Measurements from ENCODE around the gene PRPF8.

Gene PRPF8

DNA sequence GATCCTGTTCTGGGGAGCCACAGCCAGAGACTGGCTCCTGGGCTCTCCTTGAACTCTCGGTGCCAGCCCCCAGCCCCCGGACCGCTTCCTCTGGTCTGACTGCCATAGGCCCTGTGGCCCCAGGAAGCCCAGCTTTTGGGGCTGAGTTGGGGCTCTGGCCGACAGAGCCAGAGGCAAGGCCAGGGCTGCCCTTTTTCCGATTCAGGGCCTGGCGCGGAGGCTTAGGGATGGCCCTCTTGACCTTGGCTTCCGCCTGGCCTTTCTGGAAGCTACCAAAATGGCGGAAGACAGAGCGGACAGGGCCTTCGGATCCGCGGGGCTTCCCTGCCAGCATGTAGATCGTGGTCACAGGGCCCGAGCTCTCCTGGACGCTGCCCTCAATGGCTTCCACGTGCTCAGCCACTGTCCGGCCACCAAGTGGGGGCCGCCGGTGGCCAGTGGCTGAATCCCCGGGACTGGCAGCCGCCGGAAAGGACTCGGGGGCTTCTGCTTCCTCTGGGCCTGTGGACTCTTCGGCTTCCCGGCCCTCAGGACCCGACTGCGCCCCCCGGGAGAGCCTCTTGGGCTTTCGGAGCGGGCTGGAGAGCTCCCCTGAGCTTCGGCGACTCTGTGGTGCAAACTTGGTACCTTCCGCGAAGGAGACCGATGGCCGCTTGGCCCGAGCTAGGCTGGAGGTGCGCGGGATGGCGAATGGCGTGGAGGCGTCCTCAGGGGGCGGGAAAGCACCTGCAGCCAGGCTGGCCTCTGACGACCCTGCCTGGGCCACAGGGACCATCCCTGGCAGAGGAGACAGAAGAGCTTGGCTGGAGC, 49.6 kb downstream of the PRPF8 start:
- TF ChIP-seq GATA3 (IDR thresholded peaks at IDR 0.05; ENCODE audit: low read depth, low read length): no peak
- TF ChIP-seq GATA2 (IDR thresholded peaks at IDR 0.05; ENCODE audit: low read depth, low read length): no peak

DNA sequence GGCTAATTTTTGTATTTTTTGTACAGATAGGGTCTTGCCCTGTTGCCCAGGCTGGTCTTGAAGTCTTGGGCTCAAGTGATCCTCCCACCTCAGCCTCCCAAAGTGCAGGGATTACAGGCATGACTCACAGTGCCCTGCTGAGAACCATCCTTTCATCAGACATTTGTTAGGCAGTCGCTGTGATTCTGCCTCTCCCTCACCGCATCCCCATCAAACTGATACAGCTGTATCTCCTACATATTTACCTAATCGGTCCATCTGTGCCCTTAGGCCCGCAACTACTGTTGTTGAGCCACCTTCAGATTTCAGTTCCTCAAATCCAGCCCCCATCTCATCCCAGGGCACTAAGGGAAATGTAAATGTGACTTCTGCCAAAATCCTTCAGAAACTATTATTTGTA, 54.0 kb downstream of the PRPF8 start:
- TF ChIP-seq GATA2 (IDR thresholded peaks at IDR 0.05; ENCODE audit: low read depth, low read length) (no peak), GATA3 (IDR thresholded peaks at IDR 0.05; ENCODE audit: low read depth, low read length) (no peak)

DNA sequence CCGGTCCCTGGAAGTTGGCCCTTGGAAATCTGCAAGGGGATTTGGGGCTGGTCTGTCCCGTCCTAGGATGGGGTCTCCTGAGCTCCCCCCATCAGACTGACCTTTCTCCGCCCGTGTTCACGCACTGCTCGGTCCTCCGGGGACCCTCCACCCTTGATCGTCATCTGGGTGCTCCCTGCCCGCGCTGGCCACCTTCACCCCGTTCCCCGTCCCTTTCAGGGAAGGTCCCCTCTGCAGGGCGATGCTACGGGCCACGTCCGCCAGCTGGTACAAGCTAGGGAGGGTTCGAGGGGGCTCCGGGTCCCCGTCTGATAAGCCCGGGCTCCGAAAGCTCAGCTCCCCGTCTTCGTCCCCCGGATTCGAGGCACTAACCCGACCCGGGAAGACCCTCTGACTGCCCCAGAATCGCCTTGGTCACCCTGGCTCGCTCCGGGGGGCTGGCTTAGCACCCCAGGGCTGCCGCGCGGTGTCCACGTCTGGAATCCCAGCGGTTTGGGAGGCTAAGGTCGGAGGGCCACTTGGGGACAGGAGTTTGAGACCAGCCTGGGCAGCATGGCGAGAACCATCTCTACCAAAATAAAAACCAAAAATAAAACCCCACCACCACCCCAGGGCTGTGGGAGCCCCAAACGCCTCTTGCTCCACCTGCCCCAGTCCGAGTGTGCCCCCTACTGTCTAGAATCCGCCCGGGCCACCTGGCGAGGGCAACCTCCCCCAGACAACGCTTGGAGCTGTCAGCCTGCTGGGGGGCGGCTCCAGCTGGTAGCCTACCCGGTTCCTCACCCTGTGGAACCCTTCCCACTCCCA, 55.0 kb downstream of the PRPF8 start:
- TF ChIP-seq GATA2 (IDR thresholded peaks at IDR 0.05; ENCODE audit: low read depth, low read length) (no peak), GATA3 (IDR thresholded peaks at IDR 0.05; ENCODE audit: low read depth, low read length) (no peak)

DNA sequence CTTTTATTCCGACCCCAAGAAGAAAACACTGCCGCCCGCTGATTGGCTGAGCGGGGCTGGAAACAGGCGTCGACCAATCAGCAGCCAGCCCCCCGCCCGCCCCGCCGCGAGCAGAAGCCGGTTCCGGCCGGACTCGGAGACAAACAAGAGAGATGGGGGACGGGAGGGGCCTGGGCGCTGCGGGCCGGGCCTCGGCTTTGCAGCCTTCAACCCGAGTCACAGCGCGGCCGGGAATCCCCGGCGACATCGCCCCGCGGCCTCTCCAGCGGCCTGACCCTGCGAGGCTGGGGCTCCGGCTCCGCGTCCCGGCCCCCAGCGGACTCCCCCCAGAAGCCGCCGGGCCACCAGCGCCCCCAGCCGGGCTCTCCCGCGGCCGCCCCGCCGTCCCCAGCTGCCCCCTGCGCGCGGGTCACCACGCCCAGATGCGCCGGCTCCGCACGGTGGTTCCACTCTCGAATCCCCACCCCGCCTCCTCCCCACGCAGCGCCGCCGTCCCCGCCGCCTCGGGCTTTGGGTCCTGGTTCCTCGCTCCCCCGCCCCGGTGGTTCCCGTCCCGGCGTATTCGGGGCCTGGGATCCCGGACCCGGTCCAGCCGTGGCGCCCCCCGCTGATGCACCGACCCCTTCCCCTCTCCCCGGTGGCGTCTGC, 55.7 kb downstream of the PRPF8 start:
- TF ChIP-seq GATA3 (IDR thresholded peaks at IDR 0.05; ENCODE audit: low read depth, low read length) (no peak), GATA2 (IDR thresholded peaks at IDR 0.05; ENCODE audit: low read depth, low read length) (no peak)

DNA sequence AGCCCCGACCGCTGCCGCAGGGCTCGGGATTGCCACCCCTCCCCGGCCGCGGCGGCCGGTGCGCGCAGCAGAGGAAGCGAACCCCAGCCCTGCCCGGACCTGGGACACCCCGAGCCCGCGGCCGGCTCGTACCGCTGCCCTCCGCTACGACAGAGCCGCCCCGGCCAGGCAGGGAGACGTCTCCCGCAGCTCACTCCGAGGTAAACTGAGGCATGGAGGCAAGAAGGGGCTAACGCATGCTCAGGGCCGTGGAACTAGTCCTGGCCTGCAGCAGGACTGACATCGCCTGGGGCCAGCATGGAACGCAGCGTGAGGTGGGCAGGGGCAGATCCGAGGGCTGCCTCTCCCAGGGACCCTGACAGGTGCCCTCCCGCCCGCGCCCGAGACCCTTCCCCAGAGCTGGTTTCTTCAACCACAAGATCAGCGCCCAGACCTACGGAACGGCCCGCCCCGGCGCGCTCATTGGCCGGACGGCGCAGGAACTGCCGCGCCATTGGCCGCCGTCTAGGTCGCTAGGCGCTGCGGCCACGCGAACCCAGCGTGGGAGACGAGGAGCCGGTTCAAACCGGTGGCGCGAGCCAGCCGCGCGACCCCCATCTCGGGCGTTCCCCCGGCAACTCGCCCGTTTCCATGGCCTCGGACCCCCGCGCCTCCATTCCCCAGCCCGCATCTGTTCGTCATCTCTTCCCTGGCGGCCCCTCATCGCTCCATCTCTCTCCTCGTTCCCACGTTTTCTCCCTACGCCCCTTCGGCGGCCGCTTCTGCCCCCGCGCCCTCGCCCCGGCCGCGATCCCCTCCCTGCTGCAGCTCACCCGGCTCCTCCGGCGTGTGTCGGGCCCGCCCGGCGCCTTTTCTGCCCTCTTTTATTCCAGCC, 56.4 kb downstream of the PRPF8 start, which contains the start of gene SLC43A2:
Gene SLC43A2, minus strand, starts transcription at position 853 of the 874 bp plus-strand sequence. CDS start 960 bp downstream, outside the sequence.
- TF ChIP-seq GATA3 (IDR thresholded peaks at IDR 0.05; ENCODE audit: low read depth, low read length) (no peak), GATA2 (IDR thresholded peaks at IDR 0.05; ENCODE audit: low read depth, low read length) (no peak)

DNA sequence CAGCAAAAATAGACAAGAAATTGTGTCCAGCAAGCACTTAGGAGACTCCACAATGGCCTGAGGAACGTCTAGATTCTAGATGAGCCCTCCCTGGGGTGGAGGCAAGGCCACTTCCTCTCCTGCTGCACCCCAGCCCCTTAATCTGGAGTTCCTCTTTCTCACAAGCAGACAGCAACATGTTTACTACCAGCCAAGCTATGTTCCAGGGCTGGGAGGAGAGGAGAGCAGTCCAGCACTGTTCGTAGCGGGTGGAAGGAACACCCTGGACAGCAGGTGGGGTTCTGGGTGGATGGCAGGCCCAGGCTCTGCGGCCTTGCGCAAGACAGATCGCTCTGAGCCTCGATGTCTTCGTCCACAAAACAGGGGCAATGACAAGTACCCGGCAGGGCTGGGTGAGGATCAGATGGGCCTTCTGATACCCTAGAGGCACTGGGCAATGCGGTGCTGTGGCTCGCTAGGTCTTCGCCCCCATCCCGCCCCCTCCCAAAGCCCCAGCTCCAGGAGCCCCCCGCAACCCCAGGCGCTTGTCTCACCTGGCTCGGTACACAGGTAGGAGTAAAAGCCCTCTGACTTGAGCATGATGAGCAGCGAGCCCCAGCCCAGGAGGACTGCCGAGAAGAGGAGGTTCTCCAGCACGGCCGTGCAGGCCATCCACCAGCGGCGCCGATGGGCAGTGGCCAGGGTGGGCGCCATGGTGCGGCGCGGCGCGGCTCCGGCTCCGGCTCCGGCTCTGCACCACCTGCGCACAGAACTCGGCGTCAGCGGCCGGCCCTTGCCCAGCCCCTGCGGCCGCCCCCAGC, 57.3 kb downstream of the PRPF8 start:
- no peak for TF ChIP-seq GATA2 (IDR thresholded peaks at IDR 0.05; ENCODE audit: low read depth, low read length)
- no peak for TF ChIP-seq GATA3 (IDR thresholded peaks at IDR 0.05; ENCODE audit: low read depth, low read length)

DNA sequence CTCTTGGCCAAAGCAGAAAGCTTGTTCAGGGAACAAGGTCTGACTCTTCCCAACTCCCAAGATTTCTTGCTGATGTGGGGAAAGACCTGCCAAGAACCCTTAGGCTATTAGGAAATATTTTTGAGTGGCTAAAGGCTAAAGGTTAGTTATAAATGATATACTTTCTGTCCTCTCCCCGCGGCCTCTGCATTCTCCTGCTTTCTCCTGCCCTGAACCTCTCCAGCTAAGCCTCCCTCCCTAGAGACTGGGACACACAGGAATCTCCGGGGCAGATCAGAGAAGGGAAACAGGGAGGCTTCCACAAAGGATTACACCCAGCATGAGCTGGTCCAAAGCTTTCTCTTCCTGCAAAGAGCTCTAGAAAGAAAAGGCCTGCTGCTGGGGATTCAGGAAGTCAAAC, 58.3 kb downstream of the PRPF8 start:
- TF ChIP-seq GATA2 (IDR thresholded peaks at IDR 0.05; ENCODE audit: low read depth, low read length) (no peak), GATA3 (IDR thresholded peaks at IDR 0.05; ENCODE audit: low read depth, low read length) (no peak)

DNA sequence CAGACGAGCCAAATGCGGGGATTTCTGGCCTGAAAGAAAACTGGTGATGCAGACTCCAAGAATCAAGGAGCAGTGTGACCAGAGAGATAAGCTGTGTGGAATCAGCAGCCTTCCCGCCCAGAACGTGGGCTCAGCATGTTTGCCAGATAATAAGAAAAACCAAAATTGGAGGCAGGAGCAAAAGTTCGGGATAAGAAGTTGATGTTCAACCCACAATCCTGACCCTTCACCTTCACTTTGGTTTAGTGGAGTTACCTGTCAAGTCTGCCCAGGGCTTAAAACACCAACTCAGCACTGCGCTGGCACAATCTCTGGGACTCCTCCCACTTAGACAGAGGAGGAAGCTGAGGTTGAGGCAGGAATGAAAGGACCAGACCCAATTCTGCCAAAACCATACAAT, 59.1 kb downstream of the PRPF8 start:
- no peak for TF ChIP-seq GATA2 (IDR thresholded peaks at IDR 0.05; ENCODE audit: low read depth, low read length)
- TF ChIP-seq GATA3 (IDR thresholded peaks at IDR 0.05; ENCODE audit: low read depth, low read length): no peak

DNA sequence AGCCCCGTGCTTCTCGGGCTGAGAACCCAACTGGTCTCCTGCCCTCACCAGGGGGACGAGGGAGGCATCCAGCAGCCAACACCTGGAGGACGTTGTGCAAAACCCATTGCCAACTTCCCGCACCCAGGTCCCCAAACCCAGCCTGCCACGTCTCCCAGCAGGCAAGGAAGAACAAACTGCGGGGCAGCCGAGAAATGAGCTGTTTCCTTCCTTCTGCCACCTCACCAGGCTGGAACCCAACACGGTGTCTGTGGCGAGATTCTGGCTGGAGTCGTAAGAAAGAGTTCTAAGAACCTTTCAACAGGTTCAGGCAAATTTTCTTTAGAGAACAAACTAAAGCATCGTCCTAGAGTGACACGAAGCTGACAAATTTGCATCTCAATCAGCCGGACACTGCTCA, 59.6 kb downstream of the PRPF8 start:
- TF ChIP-seq GATA3 (IDR thresholded peaks at IDR 0.05; ENCODE audit: low read depth, low read length) (no peak), GATA2 (IDR thresholded peaks at IDR 0.05; ENCODE audit: low read depth, low read length) (no peak)

DNA sequence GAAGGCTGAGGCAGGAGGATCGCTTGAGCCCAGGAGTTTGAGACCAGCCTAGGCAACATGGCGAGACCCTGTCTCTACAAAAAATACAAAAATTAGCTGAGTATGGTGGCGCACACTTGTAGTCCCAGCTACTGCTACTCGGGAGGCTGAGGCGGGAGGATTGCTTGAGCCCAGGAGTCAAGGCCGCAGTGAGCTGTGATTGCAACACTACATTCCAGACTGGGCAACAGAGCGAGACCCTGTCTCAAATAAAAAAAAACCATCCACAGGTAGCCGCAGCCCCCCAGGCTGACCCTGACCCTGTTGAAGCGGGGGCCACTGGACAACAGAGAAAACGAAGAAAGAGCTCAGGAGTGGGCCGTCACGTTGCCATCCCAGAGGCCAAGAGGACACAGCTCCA, 60.0 kb downstream of the PRPF8 start:
- no peak for TF ChIP-seq GATA2 (IDR thresholded peaks at IDR 0.05; ENCODE audit: low read depth, low read length)
- TF ChIP-seq GATA3 (IDR thresholded peaks at IDR 0.05; ENCODE audit: low read depth, low read length): no peak

DNA sequence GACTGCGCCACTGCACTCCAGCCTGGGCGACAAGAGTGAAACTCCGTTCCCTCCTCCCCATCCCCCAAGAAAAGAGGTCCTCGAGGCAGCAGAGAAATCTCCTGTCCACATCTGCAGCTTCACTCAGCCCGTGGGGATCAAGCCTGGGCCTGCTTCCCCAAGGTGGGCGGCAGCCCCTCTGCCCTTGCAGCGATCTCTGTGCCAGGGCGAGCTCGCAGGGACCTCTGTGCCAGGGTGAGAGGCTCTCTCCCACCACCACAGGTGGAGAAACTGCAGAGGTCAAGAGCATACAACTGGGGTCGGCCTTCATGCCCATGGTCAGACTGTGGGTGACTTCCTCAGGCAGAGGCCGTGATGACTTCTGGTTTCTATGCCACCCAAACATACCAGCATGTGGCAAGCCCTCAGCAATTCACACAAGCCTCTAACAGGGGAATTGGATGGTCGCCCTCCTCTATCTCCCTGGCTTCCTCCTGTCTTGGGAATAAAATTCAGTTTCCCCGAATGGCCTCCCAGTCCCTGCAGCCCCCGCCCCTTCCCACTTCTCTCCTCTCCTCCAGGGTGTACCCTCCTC, 61.5 kb downstream of the PRPF8 start:
- no peak for TF ChIP-seq GATA2 (IDR thresholded peaks at IDR 0.05; ENCODE audit: low read depth, low read length)
- no peak for TF ChIP-seq GATA3 (IDR thresholded peaks at IDR 0.05; ENCODE audit: low read depth, low read length)

DNA sequence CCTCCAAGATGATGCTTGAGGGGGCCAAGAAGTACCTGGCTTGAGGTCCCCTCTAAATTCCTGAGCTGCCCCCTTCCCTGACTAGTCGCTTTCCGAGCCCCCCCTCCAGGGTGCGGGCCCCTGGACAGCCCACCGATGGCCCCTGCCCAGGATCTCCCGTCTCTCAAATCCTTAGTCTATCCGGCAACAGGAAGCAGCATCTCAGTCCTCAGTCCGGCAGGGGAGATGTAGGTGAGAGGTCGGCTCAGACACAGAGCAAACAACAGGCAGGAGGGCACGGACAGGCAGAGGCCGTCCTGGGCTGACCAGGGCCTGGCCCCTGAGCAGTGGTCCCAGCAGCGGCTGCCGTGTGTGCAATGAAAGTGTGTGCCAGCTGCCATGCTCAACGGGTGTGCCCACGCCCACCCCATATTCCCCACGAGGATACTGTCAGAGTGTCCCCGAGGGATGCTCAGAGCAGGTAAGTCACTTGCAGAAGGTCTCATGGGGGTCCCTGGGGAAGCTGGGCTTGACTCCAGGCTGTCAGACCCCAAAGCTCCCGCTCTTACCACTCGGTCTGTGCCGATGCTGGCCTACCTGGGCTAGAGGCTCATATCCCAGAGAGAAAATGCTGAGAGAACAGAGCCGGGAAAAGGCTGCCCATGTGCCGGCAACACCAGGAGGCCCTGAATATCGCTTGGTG, 63.3 kb downstream of the PRPF8 start:
- TF ChIP-seq GATA2 (IDR thresholded peaks at IDR 0.05; ENCODE audit: low read depth, low read length) (no peak), GATA3 (IDR thresholded peaks at IDR 0.05; ENCODE audit: low read depth, low read length) (no peak)

Measured in SH-SY5Y (cell line).